Ramos (cell line): ENCODE data around the gene FOXP2.
"Not testable (repeated sequence)": the region's sequence is repeated elsewhere in the genome, so short reads cannot be mapped to it uniquely, and the experiment has no call there.

Experiments used
- in situ Hi-C: fragments of 300-500 bp; cut with MboI; formaldehyde crosslinking; loops from one replicate; pipeline ENCODE4 v1.14.3; 2022; ENCODE audit warnings: low sequenced_read_pairs; ENCODE audit not compliant: unreplicated experiment

The FOXP2 gene

GRCh38 chr7:114419441-114420272, 5.0 kb downstream of the FOXP2 start:
- in situ Hi-C loops: no loop called here

GRCh38 chr7:114422507-114423501, 8.2 kb downstream of the FOXP2 start:
- in situ Hi-C loops: no loop called here

- in situ Hi-C loops: no loop called here
Measured at GRCh38 chr7:114426382-114426781, 11.8 kb downstream of the FOXP2 start.

GRCh38 chr7:114426824-114427223, 12.2 kb downstream of the FOXP2 start:
- in situ Hi-C loops: no loop called here

- in situ Hi-C loops: no loop called here
Measured at GRCh38 chr7:114428211-114428610, 13.6 kb downstream of the FOXP2 start.

GRCh38 chr7:114431189-114431588, 16.6 kb downstream of the FOXP2 start:
- in situ Hi-C loops: no loop called here

GRCh38 chr7:114432061-114432460, 17.4 kb downstream of the FOXP2 start:
- in situ Hi-C loops: no loop called here

GRCh38 chr7:114432703-114433102, 18.1 kb downstream of the FOXP2 start:
- in situ Hi-C loops: no loop called here

- in situ Hi-C loops: no loop called here
Measured at GRCh38 chr7:114439581-114439980, 25.0 kb downstream of the FOXP2 start.

GRCh38 chr7:114440927-114441326, 26.3 kb downstream of the FOXP2 start:
- in situ Hi-C loops: not testable (repeated sequence)

GRCh38 chr7:114444196-114444595, 29.6 kb downstream of the FOXP2 start:
- in situ Hi-C loops: no loop called here

GRCh38 chr7:114450431-114450830, 35.8 kb downstream of the FOXP2 start:
- in situ Hi-C loops: no loop called here

- in situ Hi-C loops: no loop called here
Measured at GRCh38 chr7:114459574-114459973, 45.0 kb downstream of the FOXP2 start.

- in situ Hi-C loops: no loop called here
Measured at GRCh38 chr7:114460021-114460420, 45.4 kb downstream of the FOXP2 start.

- in situ Hi-C loops: no loop called here
Measured at GRCh38 chr7:114466917-114467316, 52.3 kb downstream of the FOXP2 start.

- in situ Hi-C loops: no loop called here
Measured at GRCh38 chr7:114468844-114469243, 54.2 kb downstream of the FOXP2 start.

GRCh38 chr7:114472896-114473512, 58.4 kb downstream of the FOXP2 start:
- in situ Hi-C loops: no loop called here

GRCh38 chr7:114478384-114478783, 63.8 kb downstream of the FOXP2 start:
- in situ Hi-C loops: no loop called here

- in situ Hi-C loops: no loop called here
Measured at GRCh38 chr7:114481999-114482398, 67.4 kb downstream of the FOXP2 start.

GRCh38 chr7:114484226-114484625, 69.6 kb downstream of the FOXP2 start:
- in situ Hi-C loops: no loop called here

GRCh38 chr7:114487174-114487573, 72.6 kb downstream of the FOXP2 start:
- in situ Hi-C loops: no loop called here
